HG02588 (cell line): ENCODE data around the gene SLC15A1.

Source experiments
- ATAC-seq: cut with Tn5 transposase; IDR thresholded peaks from one replicate; pipeline ENCODE4 v1.9.1; 2021; ENCODE audit warnings: mild to moderate bottlenecking, moderate library complexity; ENCODE audit not compliant: unreplicated experiment

Gene SLC15A1

GRCh38 chr13:98752467-98753290 is at the start of gene SLC15A1:
SLC15A1 (minus strand) TSS chr13:98752672; CDS start chr13:98752598, 74 bp downstream.
- no peak for ATAC-seq

GRCh38 chr13:98801626-98802418 is 49.4 kb upstream of the SLC15A1 start:
- ATAC-seq = no peak

GRCh38 chr13:98800078-98800477 is 47.6 kb upstream of the SLC15A1 start:
- no peak for ATAC-seq

GRCh38 chr13:98798849-98799645 is 46.6 kb upstream of the SLC15A1 start:
- ATAC-seq = no peak

GRCh38 chr13:98797456-98797855 is 45.0 kb upstream of the SLC15A1 start:
- ATAC-seq = no peak

GRCh38 chr13:98796798-98797197 is 44.3 kb upstream of the SLC15A1 start:
- no peak for ATAC-seq

- ATAC-seq = no peak
Observed at GRCh38 chr13:98796191-98796590, 43.7 kb upstream of the SLC15A1 start.

GRCh38 chr13:98795220-98795619 is 42.7 kb upstream of the SLC15A1 start:
- no peak for ATAC-seq

- ATAC-seq = no peak
Observed at GRCh38 chr13:98794498-98794897, 42.0 kb upstream of the SLC15A1 start.

GRCh38 chr13:98792785-98793495 is 40.5 kb upstream of the SLC15A1 start:
- ATAC-seq = no peak

GRCh38 chr13:98792321-98792720 is 39.8 kb upstream of the SLC15A1 start:
- ATAC-seq = no peak

- ATAC-seq = no peak
Observed at GRCh38 chr13:98791611-98792010, 39.1 kb upstream of the SLC15A1 start.

GRCh38 chr13:98787996-98788395 is 35.5 kb upstream of the SLC15A1 start:
- no peak for ATAC-seq

- ATAC-seq = no peak
Observed at GRCh38 chr13:98787173-98787572, 34.7 kb upstream of the SLC15A1 start.

- no peak for ATAC-seq
Observed at GRCh38 chr13:98786023-98786422, 33.6 kb upstream of the SLC15A1 start.

GRCh38 chr13:98785405-98785804 is 32.9 kb upstream of the SLC15A1 start:
- ATAC-seq = no peak

- ATAC-seq = no peak
Observed at GRCh38 chr13:98784666-98785065, 32.2 kb upstream of the SLC15A1 start.

- ATAC-seq = no peak
Observed at GRCh38 chr13:98783856-98784478, 31.5 kb upstream of the SLC15A1 start.

GRCh38 chr13:98782654-98783053 is 30.2 kb upstream of the SLC15A1 start:
- no peak for ATAC-seq

GRCh38 chr13:98781905-98782304 is 29.4 kb upstream of the SLC15A1 start:
- ATAC-seq = no peak
